Stimulated activated CD8-positive, alpha-beta memory T cell treated with anti-CD3 and anti-CD28 coated beads, Interleukin-4, amount 100 ng/mL, for 4 hours (primary cell): ENCODE results near the gene THSD4.
"Not testable (repeated sequence)": the region's sequence is repeated elsewhere in the genome, so short reads cannot be mapped to it uniquely, and the experiment has no call there.

ENCODE experiments used
- DNase-seq, 2 donors: peaks; one replicate each; pipeline ENCODE4 v3.0.0-alpha.2; 2020; ENCODE audit warnings: low read depth in 2 of 2, low spot score in 1 of 2

Gene THSD4

DNA sequence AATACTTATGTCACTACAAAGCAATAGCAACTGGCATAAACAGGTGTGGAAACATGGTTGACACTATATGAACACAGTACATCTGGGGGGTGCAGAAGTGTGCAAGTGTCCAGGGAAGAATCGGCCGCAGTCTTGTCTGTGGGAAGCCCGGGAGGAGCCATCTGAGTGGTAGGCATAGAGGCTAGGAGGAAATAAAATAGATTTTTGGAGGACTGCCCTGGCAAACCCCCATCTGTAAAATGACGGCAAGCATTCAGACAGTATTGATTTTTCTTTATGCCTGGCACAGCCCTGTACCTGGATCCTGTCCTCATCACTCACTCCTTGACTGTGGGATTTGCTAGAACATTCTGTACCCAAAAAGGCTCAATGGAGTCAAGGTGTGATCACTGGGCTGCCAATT lies 31.3 kb downstream of the THSD4 start:
- DNase-seq, result no peak

- DNase-seq, result no peak
Observed at GRCh38 chr15:71148048-71148447, 32.8 kb downstream of the THSD4 start.

GRCh38 chr15:71149646-71150557 lies 34.6 kb downstream of the THSD4 start:
- DNase-seq, result no peak

DNA sequence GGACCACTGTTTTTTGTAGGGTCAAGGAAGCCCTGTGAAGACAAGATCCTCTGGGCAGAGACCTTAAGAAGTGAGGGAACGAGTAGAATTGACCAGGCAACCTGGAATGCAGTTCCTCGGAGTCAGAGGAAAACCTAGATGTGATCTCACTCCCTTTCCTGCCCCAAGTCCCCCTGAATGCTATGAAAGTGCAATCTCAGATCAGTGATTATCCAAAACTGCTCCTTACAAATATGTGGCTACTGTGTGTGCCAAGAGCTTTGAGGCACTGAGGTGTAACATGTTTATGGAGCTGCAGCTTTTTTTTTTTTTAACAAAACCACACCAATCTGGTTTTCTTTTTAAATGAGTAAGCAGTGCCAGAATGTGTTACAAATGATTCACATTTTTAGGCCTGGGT lies 35.8 kb downstream of the THSD4 start:
- no peak for DNase-seq

DNA sequence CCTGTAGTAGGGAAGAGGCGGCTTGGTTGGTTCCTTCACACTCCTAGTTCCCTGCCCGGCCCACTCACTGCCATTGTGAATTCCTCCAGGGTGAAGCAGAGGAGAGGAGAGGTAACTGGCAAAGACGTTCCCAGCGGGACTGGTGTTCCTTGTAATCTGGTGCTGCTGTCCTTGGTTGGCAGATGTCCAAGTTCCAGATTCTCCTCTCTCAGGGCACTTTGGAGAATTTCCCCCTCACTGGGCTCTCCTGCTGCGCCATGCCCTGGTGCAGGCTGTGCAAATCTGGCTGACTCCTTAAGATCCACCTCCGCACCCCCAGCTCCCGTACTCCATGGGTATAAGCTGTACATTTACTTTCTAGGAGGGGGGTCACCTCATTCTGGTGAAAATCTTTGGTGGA lies 37.3 kb downstream of the THSD4 start:
- DNase-seq, result no peak

GRCh38 chr15:71153823-71154524 lies 38.7 kb downstream of the THSD4 start:
- DNase-seq, result no peak

- DNase-seq, result no peak
Observed at GRCh38 chr15:71154607-71155200, 39.4 kb downstream of the THSD4 start.

GRCh38 chr15:71155534-71155933 lies 40.3 kb downstream of the THSD4 start:
- no peak for DNase-seq

DNA sequence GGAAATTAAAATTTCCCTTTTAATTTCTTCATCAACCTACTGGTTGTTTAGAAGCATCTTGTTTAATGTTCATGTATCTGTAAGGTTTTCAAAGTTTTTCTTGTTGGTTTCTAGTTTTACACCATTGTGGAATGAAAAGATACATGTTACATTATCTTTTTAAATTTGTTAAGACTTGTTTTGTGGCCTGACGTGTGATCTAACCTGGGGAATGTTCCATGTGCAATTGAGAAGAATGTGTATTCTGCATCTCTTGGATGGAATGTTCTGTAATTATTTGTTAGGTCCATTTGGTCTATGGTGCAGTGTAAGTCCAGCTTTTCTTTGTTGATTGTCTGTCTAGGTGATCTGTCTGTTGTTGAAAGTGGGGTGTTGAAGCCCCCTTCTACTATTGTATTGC lies 45.7 kb downstream of the THSD4 start:
- DNase-seq, result no peak

DNA sequence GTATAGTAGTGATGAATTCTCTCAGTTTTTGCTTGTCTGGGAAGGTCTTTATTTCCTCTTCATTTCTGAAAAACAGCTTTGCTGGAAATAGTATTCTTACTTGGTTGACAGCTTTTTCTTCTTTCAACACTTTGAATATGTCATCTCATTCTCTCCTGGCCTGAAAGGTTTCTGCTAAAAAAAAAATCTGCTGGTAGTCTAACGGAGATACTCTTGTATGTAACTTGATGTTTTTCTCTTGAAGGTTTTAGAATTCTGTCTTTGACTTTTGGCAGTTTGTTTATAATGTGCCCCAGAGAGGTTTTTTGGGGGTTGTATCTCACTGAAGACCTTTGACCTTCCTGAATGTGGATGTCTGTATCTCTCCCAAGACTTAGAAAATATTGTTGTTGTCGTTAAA lies 47.0 kb downstream of the THSD4 start:
- no peak for DNase-seq

- DNase-seq, result not testable (repeated sequence)
Observed at GRCh38 chr15:71164606-71165005, 49.3 kb downstream of the THSD4 start.

- no peak for DNase-seq
Observed at GRCh38 chr15:71167445-71168165, 52.3 kb downstream of the THSD4 start.

GRCh38 chr15:71168166-71168834 lies 53.0 kb downstream of the THSD4 start:
- DNase-seq, result no peak

DNA sequence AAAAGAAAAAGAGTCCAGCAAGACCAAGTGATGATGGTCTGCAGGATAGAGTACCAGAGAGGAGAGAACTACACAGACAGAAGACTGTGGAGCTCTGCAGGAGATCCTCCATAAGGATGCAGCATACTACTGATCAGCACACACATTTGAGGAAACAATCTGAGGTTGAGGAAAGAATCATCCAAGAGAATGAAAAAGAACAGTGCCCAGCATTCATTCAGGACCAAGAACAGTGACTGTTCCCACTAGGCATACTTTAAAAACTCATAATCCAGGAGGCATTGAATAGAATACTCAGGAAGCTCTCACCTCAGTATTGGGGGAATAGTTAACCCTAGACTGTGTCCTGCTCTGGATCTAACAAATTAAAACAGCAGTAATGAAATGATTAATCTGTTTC lies 54.9 kb downstream of the THSD4 start:
- DNase-seq, result no peak

- DNase-seq, result no peak
Observed at GRCh38 chr15:71171195-71171594, 55.9 kb downstream of the THSD4 start.

GRCh38 chr15:71174360-71174759 lies 59.1 kb downstream of the THSD4 start:
- not testable (repeated sequence) for DNase-seq

- DNase-seq, result no peak
Observed at GRCh38 chr15:71180986-71181853, 65.9 kb downstream of the THSD4 start.

DNA sequence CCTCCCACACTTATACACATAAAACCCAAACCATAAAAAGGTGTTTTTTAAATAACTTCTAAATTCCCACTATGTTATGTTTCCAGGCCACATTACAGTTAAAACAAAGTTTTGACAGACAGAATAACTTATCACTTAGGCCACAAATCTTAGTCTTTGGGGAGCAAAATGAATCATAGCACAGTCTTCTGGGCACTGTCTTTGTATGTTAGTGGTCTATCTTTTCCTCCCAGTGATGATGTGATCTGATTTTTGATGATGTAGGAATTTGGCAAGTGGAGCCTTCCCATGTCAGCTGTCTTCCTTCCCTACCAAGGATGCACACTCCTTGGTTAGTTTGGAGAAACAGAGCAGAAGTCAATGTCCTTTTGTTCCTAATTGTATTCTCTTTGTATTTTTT lies 67.3 kb downstream of the THSD4 start:
- no peak for DNase-seq

- no peak for DNase-seq
Observed at GRCh38 chr15:71183063-71183462, 67.8 kb downstream of the THSD4 start.

DNA sequence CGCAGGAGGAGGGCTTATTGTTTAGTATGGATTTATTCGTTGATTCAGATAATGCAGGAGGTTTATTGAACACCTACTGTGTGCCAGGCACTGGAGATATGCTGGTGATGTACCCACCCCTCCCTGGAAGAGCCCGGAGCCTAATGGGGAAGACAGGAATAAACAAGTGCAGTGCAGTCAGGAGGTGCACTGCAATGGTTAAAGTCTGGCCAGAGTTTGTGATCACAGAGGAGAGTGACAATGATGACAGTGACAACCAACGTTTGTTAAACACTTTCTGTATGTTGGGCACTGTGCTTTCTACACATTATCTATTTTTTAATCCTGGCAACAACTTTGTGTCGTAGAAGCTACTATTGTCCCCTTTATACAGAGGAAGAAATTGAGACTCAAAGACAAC lies 70.4 kb downstream of the THSD4 start:
- no peak for DNase-seq
